Stimulated activated CD8-positive, alpha-beta memory T cell treated with anti-CD3 and anti-CD28 coated beads, Interleukin-12 subunit alpha, Interleukin-12 subunit beta, amount 100 ng/mL, for 24 hours (primary cell): ENCODE measurements around the gene RHBDD3.
A peak's percentile ranks its signal among the peaks of the same experiment; 100 is the strongest.

ENCODE experiments used
- DNase-seq: peaks from one replicate; pipeline ENCODE4 v3.0.0-alpha.2; 2020; ENCODE audit errors: extremely low read depth

RHBDD3 gene

GRCh38 chr22:29267858-29268510 lies at the start of gene RHBDD3, which contains the start of gene EWSR1:
Gene RHBDD3, minus strand, starts transcription at chr22:29267981. Its CDS starts 2,355 bp downstream, at chr22:29265626.
Gene EWSR1, plus strand, starts transcription at chr22:29268268. Its CDS starts 69 bp downstream, at chr22:29268337.
- peak; percentile 86 for DNase-seq

- DNase-seq: no peak
These were observed 48.5 kb upstream of the RHBDD3 start for GRCh38 chr22:29316141-29316828.

GRCh38 chr22:29315286-29316140 lies 47.7 kb upstream of the RHBDD3 start, which contains the start of gene RASL10A:
Gene RASL10A, minus strand, starts transcription at chr22:29315697. Its CDS starts 451 bp downstream, at chr22:29315246.
- no peak for DNase-seq

GRCh38 chr22:29314537-29315285 lies 46.9 kb upstream of the RHBDD3 start:
- DNase-seq: no peak

- no peak for DNase-seq
These were observed 46.0 kb upstream of the RHBDD3 start for GRCh38 chr22:29313576-29314466.

GRCh38 chr22:29313126-29313575 lies 45.4 kb upstream of the RHBDD3 start:
- no peak for DNase-seq

- DNase-seq: no peak
These were observed 44.7 kb upstream of the RHBDD3 start for GRCh38 chr22:29312218-29313125.

GRCh38 chr22:29311464-29312217 lies 43.9 kb upstream of the RHBDD3 start:
- DNase-seq: no peak

- DNase-seq: peak; percentile 31
These were observed 43.1 kb upstream of the RHBDD3 start for GRCh38 chr22:29310863-29311339.

GRCh38 chr22:29310065-29310862 lies 42.5 kb upstream of the RHBDD3 start:
- DNase-seq: no peak

GRCh38 chr22:29309332-29310064 lies 41.7 kb upstream of the RHBDD3 start:
- DNase-seq: no peak

- no peak for DNase-seq
These were observed 41.0 kb upstream of the RHBDD3 start for GRCh38 chr22:29308791-29309262.

GRCh38 chr22:29308148-29308790 lies 40.5 kb upstream of the RHBDD3 start:
- no peak for DNase-seq

GRCh38 chr22:29307596-29308147 lies 39.9 kb upstream of the RHBDD3 start:
- no peak for DNase-seq

- no peak for DNase-seq
These were observed 39.2 kb upstream of the RHBDD3 start for GRCh38 chr22:29306835-29307595.
